ENCODE data around the gene MAP3K14.
"Not testable (repeated sequence)": the region's sequence is repeated elsewhere in the genome, so short reads cannot be mapped to it uniquely, and the experiment has no call there.

Gene MAP3K14

DNA sequence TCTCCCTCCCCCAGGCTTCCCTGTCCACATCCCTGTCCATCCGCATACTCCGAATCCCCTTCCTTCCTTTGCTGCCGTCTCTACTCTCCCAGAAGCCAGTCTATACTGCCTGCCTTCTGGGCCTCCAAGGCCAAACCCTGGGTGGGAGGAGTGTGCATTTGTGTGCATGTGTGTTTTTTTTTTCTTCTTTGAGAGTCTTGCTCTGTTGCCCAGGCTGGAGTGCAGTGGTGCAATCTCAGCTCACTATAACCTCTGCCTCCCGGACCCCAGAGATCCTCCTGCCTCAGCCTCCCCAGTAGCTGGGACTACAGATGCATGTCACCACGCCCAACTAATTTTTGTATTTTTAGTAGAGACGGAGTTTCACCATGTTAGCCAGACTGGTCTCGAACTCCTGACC is 63.6 kb downstream of the MAP3K14 start:
- not testable (repeated sequence) for DNase-seq

DNA sequence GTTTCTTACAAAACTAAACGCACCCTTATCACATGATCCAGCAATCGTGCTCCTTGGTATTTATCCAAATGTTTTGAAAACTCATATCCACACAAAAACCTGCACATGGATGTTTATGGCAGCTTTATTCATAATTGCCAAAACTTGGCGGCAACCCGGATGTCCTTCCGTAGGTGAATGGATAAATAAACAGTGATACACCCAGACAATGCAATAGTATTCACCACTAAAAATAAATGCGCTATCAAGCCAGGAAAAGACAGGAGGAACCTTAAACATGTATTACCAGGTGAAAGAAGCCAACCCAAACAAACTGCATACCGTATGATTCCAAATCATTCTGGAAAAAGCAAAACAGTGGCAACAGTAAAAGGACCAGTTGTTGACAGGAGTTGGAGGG is 64.9 kb downstream of the MAP3K14 start:
- no peak for DNase-seq

DNA sequence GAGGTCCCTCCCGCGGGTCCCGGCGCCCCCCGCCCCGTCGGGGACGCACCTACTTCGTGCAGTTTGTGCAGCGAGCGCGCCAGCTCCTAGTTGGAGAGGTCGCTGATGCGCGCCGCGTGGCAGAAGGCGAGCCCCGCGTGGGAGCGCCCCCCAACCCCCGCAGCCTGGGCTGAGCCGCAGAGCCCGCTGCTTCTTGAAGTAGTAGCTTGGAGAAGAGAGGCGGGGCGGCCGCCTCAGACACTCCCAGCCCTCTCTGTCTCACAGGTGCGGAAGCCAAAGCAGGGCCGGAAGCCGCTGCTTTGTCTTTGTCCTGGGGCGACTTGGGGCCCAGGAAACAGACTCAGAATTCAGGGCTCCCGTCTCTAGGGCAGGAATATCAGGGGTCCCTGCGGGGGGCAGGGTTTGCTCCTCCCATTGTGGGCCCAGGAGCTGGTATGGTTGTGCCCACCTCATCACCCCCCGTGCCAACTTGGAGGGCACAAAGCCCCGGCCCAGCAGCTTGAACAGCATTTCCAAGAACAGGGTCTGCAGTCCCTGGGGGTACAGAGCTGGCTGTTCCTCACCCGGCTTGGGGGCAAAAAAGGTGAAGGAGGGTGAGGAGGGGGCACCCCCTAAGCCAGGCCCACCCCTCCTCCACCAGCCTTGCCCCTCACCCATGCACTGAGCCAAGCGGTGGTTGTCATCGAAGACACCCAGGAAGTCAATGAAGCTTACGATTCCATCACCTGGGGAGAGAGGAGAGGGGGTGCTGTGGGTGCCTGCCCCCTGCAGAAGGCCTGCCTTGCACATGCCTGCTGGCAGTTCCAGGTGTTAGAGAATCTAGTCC is 68.5 kb downstream of the MAP3K14 start:
- no peak for DNase-seq

DNA sequence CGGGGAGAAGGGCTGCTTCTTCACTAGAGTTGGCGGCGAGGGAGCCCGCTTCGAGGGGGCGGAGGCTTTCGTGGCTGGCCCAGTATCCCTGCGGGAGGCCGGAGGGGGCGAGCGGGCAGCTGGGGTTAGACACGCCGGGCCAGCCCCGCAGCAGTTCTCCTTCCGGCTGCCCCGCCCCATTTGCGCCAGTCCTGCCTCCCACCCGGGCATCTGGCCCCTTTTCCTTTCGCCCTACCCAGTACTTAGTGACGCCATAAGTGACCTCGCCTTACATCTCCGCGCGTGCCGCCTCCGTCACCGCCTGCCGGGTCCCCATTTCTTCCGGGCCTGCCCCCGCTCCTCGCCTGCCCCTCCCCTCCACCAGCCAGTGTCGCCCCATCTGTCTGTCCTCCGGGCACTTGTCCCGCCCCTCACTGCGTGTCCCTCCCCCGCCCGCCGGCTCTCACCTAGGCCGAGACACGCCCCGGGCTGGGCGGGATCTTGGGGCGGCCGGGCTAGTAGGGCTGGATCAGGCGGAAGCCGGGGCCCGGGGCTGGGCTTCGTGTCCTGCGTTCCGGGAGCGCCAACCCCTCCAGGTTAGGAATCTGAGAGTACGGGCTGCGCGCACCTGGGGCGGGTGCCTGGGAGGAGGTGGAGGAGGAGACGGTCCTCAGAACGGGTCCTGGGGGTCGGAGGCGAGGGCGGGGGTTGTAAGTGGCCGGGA is 69.2 kb downstream of the MAP3K14 start:
- DNase-seq = peak; percentile 82

DNA sequence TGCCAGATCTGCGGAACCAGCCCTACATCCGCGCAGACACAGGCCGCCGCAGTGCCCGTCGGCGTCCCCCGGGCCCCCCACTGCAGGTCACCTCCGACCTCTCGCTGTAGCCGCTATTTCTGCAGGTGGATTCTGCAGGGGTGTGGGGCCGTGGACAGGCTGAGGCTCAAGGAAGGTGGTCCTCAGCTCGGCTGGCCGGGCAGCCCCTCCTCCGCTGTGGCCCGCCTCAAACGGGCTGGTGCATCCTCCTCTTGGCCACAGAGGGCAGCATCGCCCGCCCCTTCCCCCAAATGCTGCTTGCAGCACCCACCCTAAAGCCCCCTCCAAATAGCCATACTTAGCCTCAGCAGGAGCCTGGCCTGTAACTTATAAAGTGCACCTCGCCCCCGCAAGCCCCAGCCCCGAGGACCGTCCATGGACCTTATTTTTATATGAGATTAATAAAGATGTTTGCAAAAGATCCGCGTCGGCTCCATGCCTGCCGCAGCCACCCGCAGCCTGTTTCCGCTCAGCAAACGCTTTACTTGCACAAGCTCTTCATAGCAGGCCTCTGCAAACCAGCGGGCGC is 69.9 kb downstream of the MAP3K14 start:
- DNase-seq = no peak

DNA sequence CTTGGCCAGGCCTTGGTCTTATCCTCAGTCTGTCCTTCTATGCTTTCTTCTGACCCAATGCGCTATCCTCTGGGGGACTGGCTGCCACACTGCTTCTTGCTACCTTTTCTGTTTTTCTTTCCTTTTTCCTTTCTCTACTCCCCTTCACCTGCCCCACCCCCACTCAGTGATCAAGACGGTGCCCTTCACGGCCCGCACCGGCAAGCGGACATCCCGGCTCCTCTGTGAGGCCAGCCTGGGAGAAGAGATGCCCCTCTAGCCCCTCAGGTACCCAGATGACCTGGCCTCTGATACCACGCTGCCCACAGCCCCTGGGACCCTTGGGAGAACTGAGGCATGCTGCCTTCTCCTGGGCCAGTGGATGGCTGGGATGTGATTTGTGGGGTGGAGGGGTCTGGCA is 70.5 kb downstream of the MAP3K14 start:
- no peak for DNase-seq

DNA sequence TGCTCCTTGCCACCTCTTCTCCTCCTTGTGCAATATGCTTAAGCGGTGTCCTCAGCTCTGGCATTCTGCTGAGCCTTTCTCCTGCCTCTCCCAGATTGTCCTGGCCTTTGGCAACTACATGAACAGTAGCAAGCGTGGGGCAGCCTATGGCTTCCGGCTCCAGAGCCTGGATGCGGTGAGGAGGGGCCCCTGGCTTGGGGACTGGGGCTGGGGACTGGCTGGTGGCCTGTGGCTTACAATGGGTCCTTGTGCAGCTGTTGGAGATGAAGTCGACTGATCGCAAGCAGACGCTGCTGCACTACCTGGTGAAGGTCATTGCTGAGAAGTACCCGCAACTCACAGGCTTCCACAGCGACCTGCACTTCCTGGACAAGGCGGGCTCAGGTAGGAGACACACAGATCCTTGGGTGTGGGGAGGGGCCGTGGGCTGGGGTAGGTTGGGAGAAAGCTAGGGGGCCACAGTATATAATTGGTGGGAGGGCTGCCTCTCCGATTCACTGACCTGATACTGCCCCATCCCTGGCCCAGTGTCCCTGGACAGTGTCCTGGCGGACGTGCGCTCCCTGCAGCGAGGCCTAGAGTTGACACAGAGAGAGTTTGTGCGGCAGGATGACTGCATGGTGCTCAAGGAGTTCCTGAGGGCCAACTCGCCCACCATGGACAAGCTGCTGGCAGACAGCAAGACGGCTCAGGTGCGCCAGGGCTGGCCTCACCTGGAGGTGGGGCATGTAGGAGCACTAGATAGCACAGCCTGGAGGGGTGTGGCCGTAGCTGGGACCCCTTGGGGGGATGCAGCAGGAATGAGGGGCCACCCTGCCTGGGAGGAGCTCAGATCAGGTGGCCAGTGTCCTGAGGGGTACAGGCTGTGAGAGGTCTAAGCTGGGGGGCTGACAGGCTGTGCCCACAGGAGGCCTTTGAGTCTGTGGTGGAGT is 71.8 kb downstream of the MAP3K14 start:
- no peak for DNase-seq

DNA sequence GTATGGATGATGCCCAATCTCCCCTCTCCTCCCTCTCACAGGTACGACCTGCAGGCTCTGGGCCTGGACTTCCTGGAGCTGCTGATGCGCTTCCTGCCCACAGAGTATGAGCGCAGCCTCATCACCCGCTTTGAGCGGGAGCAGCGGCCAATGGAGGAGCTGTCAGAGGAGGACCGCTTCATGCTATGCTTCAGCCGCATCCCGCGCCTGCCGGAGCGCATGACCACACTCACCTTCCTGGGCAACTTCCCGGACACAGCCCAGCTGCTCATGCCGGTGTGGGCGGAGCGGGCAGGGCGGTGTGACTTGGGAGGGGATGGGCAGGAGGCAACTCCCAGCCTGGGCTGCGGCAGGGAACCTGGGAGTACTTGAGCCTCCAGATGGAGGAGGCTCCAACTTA is 73.1 kb downstream of the MAP3K14 start:
- DNase-seq = no peak

DNA sequence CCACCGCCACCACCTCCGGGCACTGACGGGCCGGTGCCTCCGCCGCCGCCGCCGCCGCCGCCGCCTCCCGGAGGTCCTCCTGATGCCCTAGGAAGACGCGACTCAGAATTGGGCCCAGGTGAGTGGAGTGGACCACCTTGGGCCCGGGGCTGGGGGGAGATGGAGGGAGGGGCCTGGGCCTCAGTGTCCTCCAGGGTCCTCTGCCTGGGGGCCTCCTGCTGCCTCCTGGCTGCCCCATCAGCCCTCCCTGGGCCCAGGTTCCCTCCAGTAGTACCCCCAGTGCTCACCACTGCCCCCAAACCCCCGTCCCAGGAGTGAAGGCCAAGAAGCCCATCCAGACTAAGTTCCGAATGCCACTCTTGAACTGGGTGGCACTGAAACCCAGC is 74.8 kb downstream of the MAP3K14 start:
- no peak for DNase-seq

DNA sequence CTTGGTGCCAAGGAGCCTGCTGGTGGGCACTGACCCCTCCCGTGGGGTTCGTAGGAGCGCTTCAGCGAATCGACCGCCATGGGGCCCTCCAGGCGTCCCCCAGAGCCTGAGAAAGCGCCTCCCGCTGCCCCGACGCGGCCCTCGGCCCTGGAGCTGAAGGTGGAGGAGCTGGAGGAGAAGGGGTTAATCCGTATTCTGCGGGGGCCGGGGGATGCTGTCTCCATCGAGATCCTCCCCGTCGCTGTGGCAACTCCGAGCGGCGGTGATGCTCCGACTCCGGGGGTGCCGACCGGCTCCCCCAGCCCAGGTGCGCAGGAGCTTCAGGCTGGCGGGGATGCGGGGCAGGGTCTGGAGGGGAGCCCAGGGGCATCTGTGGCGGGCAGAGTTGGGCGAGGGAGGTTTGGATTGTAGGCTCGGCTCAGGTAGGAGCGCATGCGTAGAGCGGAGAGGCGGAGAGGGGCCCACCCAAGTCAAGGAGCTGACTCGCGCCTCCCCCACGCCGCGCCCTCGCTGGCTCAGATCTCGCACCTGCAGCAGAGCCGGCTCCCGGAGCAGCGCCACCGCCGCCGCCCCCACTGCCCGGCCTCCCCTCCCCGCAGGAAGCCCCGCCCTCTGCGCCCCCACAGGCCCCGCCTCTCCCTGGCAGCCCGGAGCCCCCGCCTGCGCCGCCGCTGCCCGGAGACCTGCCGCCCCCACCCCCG is 75.3 kb downstream of the MAP3K14 start:
- DNase-seq = no peak

DNA sequence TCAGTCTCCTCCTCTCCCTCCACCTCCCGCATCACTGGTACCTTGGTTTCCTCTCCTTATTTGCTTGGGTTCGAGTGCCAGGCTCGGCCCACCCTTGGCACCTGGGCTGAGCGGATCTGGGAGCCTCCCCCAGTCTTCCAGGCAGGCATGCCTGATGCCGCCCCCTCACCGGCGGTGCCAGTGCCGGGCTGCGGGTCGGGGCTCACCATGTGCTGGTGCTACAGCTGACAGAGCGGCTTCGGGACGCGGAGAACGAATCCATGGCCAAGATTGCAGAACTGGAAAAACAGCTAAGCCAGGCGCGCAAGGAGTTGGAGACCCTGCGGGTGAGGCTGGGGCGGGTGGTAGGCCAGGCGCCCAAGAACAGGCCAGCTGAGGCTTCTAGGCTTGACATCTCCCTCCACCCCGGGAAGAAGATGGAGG is 75.9 kb downstream of the MAP3K14 start:
- DNase-seq = no peak

DNA sequence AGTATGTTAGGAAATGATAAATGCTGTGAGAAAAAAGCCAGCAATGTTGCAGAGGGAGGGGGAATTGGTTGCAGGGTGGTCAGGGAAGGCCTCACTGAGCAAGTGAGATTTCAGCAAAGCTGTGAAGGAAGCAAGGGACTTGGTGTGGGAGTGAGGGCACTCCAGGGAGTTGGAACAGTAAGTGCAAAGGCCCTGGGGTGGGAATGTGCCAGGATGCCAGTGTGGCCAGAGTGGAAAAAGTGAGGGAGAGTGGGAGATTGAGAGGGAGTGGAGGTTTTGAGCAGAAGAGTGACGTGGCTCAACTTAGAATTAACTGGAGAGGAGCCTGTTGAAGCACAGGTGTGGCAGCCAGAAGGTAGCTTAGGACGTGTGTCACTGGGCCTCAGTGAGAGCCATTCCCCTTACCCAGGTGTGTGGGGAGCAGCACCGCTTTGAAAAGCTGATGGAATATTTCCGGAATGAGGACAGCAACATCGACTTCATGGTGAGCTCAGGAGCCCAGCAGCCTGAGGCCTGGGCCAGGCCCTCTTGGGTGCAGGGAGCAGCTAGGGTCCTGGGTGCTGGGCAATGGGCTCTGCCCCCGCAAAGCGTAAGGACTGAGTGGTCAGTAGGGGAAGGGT is 78.6 kb downstream of the MAP3K14 start:
- no peak for DNase-seq

DNA sequence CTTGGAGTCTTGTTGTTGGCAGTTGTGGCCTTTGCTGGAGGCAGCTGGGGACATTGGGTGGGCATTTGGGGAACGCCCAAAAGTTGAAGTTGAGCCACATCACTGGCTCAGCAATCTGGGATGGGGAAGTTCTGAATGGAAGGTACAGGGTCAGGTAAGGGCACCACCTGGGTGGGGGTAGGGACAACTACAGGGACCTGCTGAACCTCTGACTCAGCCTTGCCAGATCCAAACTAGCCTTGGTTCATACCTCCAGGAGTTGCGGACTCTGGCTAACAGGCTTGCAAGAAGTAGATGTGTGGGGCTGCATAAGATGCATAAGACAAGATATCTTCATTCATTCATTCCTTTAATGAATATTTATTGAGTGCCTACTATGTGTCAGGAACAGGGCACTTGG is 79.1 kb downstream of the MAP3K14 start:
- no peak for DNase-seq

DNA sequence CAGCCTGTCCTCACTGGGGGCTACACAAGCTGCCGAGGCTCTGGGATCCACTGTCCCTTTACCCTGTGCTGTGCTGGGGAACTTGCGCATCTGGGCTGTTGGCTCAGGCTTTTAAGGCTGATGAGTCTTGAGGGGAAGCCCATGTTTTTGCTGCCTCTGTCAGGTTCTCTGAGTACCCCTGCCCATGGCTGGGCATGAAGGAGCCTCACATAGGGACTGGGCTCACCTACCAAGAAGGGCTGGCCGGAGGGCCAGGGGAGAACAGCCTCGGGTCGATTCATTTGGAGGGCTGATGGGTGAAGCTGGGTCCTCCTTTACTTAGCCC is 80.6 kb downstream of the MAP3K14 start:
- DNase-seq = no peak

DNA sequence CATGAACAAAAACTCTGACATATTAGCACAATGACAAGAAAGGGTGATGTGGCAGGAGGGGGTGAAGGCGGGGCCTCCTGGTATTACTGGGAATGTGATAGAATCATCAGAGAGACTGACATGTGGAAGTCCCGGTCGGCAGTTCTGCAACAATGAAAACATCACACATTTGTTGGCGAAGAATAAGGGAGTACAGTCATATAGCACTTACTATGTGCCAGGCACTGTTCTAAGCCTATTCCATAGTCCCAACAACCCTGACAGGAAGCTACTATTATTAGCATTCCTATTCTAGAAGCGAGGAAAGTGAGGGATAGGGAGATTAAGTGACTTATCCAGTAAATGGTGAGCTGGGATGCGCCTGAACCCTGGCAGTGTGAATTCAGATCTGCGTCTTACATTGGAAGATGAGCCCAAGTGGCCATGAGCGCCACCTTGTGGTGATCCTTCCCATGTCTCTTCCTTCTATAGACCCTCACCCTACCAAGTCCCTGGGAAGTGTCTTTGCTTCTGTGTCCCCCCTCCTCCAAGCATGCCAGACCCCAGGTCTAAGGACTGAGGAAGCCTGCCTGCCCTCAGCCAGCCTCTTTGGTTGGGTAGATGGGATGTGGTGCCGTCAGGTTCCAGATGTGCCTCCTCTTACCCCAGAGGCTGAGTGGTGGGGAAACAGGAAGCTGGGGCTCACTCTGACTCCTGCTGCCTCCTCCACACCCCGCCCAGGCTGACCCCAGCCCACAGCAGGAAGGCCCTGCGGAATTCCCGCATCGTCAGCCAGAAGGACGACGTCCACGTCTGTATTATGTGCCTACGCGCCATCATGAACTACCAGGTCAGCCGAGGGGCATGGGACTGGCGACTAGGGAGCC is 81.2 kb downstream of the MAP3K14 start:
- DNase-seq = peak; percentile 16

DNA sequence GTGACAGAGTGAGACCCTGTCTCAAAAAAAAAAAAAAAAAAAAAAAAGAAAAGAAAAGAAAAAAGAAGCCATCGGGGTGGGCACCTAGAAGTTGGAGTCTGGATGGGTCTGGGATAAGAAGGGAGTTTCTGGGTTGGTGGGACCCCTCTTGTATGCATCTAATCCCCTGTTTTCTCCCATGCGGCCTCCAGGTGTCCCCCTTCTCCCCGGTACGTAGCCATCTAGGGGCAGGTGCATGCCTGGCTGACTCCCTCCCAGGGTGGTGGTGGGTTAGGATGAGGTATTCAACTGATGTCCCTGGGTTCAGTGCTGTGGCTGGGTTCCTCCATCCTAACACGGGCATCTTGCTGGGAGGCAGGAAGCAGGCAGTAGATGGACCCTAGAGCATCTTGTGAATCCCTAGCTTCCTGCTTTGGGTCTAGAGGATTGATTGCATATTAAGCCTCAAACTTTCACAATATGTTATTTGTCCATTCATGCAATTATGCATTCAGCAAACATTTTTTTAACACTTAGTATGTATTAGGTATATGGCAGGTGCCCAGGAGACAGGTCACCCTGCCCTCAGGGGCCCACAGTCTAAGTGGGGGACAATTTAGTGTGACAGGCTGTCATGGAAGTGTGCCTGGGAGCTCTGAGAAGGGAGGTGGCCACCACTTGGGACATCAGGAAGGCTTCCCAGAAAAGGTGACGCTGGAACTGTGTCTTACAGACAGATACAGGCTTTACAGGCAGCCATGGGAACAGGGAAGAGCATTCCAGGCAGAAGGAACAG is 82.0 kb downstream of the MAP3K14 start:
- no peak for DNase-seq

DNA sequence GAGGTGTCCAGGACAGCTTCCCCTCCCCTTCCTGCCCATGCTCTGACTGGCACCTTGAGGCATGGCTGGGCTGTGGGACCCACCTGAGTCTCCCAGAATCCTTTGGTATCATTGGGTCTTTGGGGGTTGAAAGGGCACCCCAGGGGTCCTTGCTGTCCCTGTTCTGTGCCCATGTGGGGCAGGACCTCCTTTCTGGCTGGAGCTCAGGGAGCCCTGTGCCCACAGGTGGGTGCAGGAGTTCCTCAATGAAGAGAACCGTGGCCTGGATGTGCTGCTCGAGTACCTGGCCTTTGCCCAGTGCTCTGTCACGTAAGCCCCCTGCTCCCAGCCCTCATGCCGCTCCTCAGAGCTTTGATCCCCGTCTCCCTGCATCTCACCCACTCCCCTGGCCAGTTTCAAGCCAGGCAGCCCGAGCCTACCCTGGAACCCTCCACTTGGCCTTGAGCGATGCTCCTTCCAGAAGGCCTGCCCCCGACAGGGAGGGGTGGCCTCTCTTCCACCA is 83.3 kb downstream of the MAP3K14 start:
- DNase-seq = no peak

DNA sequence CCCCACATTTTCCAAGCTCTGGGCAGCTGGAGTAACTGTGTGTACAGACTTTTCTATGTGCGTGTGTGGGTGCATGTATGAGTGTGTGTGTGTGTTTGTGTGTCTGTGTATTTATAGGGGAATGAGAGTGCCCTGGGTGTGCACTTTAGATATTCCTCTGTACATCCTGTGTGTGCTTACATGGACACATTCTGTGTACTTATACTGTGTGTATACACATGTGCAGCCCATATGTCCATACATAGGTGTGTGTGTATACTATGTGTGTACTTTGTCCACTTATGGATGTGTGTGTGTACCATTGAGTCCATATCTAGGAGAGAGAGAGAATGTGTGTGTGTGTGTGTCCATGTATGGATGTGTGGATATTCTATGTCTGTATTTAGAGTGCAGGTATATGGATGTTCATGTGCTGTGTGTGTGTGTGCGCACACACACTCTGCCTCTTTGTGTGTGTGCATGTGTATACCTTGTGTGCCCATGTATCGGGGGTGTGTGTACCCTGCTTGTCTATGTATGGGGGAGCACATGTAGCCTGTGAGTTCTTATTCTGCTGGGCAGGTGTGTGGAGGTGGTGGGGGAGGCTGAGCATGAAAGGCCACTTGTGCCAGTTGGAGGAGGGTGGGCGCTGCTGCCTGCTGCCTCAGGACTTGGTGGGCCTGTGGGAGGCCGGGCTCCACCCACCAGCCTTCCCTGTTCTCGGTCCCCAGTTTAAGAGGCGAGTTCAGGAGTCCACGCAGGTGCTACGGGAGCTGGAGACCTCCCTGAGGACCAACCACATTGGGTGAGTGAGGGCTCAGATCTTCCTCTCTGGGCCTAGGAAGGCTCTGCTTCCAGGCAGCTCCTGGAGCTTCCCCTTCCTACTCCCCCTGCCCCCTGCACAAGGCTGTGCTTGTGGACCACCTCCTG is 84.1 kb downstream of the MAP3K14 start:
- DNase-seq = no peak
